H1 (cell line): Measurements from ENCODE around the gene GLYR1. TPM values are rescaled to one million over a fixed set of nuclear protein-coding genes. Genes with fewer than 3 reads are reported as not detected.

ENCODE experiments used
- CEBPB ChIP-seq: IDR thresholded peaks from 2 replicates; pipeline ENCODE4 v1.6.1; 2012; ENCODE audit warnings: low read depth, low read length
- CTBP2 ChIP-seq: IDR thresholded peaks from 2 replicates; pipeline ENCODE4 v1.7.0; 2011; ENCODE audit warnings: borderline replicate concordance, mild to moderate bottlenecking, moderate library complexity, mixed read lengths, low read length; ENCODE audit not compliant: insufficient read depth, insufficient read length
- GTF2F1 ChIP-seq: IDR thresholded peaks from 2 replicates; pipeline ENCODE4 v1.6.1; 2012; ENCODE audit warnings: low read depth, low read length, improper control_type of control experiment, borderline replicate concordance
- HDAC6 ChIP-seq: IDR thresholded peaks from one replicate; pipeline ENCODE4 v1.7.1; 2012; ENCODE audit warnings: low read depth, mild to moderate bottlenecking, inconsistent platforms, low read length, moderate library complexity
- JUN ChIP-seq: IDR thresholded peaks from 2 replicates; pipeline ENCODE4 v1.6.1; 2011; ENCODE audit warnings: low read depth, mild to moderate bottlenecking, improper control_type of control experiment, low read length
- POLR2AphosphoS5 ChIP-seq: IDR thresholded peaks from 2 replicates; pipeline ENCODE4 v1.6.1; 2011; ENCODE audit warnings: low read depth, low read length
- polyA plus RNA-seq, 7 experiments: library from polyadenylated mRNA; depleted of rRNA in 3 of 7; stranded (reverse) in 5 of 7; unstranded in 2 of 7; fragments of >200 nt in 5 of 7; fragments of 200-250 nt in 2 of 7; gene quantifications; 1 replicate in 5 of 7; 2 replicates in 1 of 7; 4 replicates in 1 of 7; pipeline versions ENCODE4 v1.2.1 to v1.2.3, GENCODE V29; 2011 to 2013; ENCODE audit warnings: missing spikeins in 2 of 7, mixed read lengths in 2 of 7
- total RNA-seq: library from RNA; stranded (reverse); fragmentation: NEBNext Ultra II Directional; extraction: Animal tissue kit (Norgen Biotek cat#: 25700); gene quantifications from 2 replicates; pipeline ENCODE4 v1.2.1, GENCODE V29; 2021
- TF ChIP-seq, protein P1 (sequence below): IDR thresholded peaks from 2 replicates; pipeline ENCODE4 v1.6.1; 2011; ENCODE audit warnings: low read length, improper control_type of control experiment

The GLYR1 gene
- total and polyA plus RNA-seq, 2 of the 8 experiments (the other 6 are each of a cell fraction or from before 2014, with no cell fraction given), result 50.2 to 115 TPM

DNA sequence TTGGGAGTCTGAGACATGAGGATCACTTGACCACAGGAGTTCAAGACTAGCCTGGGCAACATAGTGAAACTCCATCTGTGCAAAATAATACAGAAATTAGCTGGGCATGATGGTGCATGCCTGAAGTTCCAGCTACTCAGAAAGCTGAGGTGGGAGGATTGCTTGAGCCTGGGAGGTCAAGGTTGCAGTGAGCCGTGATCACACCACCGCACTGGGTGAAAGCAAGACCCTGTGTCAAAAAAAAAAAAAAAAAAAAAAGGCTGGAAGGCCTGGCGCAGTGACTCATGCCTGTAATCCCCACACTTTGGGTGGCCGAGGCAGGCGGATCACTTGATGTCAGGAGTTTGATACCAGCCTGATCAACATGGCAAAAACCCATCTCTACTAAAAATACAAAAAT lies 8.3 kb upstream of the GLYR1 start (continued):
- TF ChIP-seq, protein P1, sequence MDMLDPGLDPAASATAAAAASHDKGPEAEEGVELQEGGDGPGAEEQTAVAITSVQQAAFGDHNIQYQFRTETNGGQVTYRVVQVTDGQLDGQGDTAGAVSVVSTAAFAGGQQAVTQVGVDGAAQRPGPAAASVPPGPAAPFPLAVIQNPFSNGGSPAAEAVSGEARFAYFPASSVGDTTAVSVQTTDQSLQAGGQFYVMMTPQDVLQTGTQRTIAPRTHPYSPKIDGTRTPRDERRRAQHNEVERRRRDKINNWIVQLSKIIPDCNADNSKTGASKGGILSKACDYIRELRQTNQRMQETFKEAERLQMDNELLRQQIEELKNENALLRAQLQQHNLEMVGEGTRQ, result no peak
- TF ChIP-seq HDAC6 (no peak), CTBP2 (no peak), CEBPB (no peak), JUN (no peak), GTF2F1 (no peak), POLR2AphosphoS5 (no peak)
